Mammary epithelial cell (primary cell): Measurements from ENCODE around the gene SOX1.

Experiments
- EZH2 ChIP-seq: IDR thresholded peaks from 2 replicates; pipeline ENCODE4 v1.6.1; 2012; ENCODE audit warnings: low read length, inconsistent platforms, borderline replicate concordance
- TF ChIP-seq, protein P1 (sequence below), 2 donors: IDR thresholded peaks in 1 of 2; conservative IDR thresholded peaks in 1 of 2; 2 replicates each; pipeline ENCODE4 v1.5.1; 2011 to 2012; ENCODE audit warnings: inconsistent platforms in 2 of 2, low read length in 2 of 2, mild to moderate bottlenecking in 2 of 2, control low read depth in 1 of 2, low read depth in 1 of 2; ENCODE audit not compliant: insufficient read depth in 1 of 2; ENCODE audit errors: extremely low read depth in 1 of 2

DNA sequence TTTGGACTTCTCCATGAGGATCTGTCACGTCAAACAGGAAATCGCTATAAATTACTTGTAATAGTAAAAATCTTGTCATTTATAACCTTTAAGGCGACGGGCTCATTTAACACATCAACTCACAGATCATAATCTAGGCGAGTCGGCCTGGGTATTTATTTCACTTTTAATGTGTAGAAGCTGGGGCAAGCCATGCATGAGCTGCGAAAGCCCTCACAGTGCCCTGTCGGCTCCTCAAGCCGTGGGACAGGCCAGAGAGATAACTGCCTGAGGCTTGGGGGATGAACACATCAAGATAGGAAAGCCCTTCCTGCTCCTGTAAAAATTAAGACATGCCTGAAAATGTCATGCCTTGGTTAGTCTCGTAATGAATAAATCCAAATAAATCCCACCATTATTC is 30.8 kb downstream of the SOX1 start:
- no peak for TF ChIP-seq EZH2
- TF ChIP-seq, protein P1, sequence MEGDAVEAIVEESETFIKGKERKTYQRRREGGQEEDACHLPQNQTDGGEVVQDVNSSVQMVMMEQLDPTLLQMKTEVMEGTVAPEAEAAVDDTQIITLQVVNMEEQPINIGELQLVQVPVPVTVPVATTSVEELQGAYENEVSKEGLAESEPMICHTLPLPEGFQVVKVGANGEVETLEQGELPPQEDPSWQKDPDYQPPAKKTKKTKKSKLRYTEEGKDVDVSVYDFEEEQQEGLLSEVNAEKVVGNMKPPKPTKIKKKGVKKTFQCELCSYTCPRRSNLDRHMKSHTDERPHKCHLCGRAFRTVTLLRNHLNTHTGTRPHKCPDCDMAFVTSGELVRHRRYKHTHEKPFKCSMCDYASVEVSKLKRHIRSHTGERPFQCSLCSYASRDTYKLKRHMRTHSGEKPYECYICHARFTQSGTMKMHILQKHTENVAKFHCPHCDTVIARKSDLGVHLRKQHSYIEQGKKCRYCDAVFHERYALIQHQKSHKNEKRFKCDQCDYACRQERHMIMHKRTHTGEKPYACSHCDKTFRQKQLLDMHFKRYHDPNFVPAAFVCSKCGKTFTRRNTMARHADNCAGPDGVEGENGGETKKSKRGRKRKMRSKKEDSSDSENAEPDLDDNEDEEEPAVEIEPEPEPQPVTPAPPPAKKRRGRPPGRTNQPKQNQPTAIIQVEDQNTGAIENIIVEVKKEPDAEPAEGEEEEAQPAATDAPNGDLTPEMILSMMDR (conservative IDR thresholded peaks at IDR 0.05 in 1 of 2, IDR thresholded peaks at IDR 0.05 in 1 of 2; ENCODE audit: extremely low read depth in 1 of 2, insufficient read depth in 1 of 2, low read depth in 1 of 2, low read length in 2 of 2) = no peak
